LNCAP (cell line): ENCODE measurements around the gene CNTROB.
A peak's percentile ranks its signal among the peaks of the same experiment; 100 is the strongest.

ENCODE experiments used
- CTCF ChIP-seq: fragments of 450-650 bp; IDR thresholded peaks from 2 replicates; pipeline ENCODE4 v1.5.1; 2017; ENCODE audit warnings: mild to moderate bottlenecking

The CNTROB gene

GRCh38 chr17:7927596-7927995, 4.4 kb upstream of the CNTROB start:
- no peak for TF ChIP-seq CTCF

GRCh38 chr17:7929158-7930023, 2.6 kb upstream of the CNTROB start, which contains the start of gene KCNAB3:
TSS of gene KCNAB3 (minus strand) at chr17:7929856. CDS start at chr17:7929435, 421 bp downstream.
- no peak for TF ChIP-seq CTCF

- TF ChIP-seq CTCF, result no peak
Measured at GRCh38 chr17:7930841-7931631, 970 bp upstream of the CNTROB start.

- no peak for TF ChIP-seq CTCF
Measured at GRCh38 chr17:7932483-7932891, 481 bp downstream of the CNTROB start.

GRCh38 chr17:7932949-7933348, 943 bp downstream of the CNTROB start:
- TF ChIP-seq CTCF, result peak; percentile 23; the same call in 1 of the 2 replicates

- TF ChIP-seq CTCF, result no peak
Measured at GRCh38 chr17:7935859-7936258, 3.9 kb downstream of the CNTROB start.

- TF ChIP-seq CTCF, result no peak
Measured at GRCh38 chr17:7940034-7940433, 8.0 kb downstream of the CNTROB start.
